ENCODE data around the gene TECTB.
"Not testable (repeated sequence)": the region's sequence is repeated elsewhere in the genome, so short reads cannot be mapped to it uniquely, and the experiment has no call there.

The TECTB gene

DNA sequence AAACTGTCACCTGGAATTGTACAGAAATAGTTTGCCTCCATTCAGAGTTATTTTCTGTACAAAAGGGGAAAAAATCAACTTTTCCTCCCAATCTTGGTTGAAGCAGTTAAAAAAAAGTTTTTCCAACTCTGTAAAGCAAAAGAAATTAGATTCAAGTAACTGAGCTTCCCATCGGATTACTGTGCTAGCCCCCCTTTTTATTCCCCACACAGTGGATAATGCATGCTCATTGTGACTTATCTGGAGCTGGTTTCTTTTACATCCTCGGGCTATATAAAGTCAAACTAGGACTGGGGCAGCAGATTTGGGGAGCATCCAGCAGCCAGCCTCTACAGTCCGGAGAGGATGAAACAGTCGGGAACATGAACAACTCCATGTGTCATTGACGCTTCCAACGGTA lies at the start of gene TECTB:
Gene TECTB, plus strand, starts transcription at position 301 of the 400 bp plus-strand sequence. CDS start 335 bp downstream, outside the sequence.
- no peak for DNase-seq (ENCODE audit: low read depth)

DNA sequence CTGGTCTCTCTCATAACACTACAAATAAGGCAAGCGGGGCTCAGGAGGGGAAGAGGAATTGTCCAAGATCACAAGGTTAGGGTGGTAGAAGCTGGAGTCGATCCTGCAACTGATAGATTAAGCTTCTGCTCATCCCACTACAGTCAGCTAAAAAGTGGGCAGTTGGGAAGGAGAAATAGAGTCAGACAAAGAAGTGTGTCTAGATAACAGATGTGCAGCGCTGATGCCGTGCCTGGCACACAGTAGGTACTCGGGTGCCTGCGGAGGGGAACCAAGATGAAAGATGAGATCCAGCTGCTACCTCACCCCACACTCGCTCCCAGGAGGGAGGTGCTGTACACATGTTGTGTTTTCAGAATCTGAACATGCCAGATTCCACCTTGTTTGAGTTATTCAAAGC lies 48.1 kb upstream of the TECTB start:
- no peak for DNase-seq (ENCODE audit: low read depth)

DNA sequence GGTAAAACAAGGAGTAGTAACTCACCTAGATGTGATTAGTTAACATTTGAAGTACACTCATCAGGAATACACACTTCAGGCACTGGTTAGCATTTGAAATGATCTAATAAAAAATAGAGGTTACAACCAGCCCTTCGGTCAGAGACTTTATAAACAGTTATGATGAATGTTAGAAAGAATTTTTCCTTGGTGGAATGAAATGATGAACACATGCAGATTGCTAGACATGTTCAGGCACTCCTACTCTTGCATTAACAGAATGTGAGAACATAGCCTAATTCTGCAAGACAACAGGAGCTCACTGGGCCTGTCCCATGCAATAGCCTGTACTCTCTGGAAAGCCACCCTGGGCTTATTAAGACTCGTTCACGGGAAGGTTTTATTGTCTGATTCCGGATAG lies 47.3 kb upstream of the TECTB start:
- DNase-seq (ENCODE audit: low read depth), result no peak

DNA sequence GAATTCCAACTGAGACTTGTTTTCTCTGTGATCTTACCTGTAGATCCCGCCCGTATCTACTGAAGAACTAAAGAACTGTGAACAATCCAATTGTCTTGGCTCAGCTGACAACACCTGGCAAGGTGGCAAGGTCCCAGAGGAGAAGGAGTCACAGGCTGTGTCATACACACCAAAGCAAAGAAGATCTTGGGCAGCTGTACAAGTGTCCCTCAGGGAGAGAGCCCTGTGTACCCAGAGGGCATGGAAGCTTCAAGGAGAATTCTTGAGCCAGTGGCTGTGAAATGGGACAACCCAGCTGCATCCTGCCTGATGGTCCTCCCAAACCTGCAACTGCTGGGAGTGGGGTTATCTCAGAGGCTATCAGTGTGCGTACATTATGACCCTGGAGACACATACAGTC lies 46.7 kb upstream of the TECTB start:
- no peak for DNase-seq (ENCODE audit: low read depth)

DNA sequence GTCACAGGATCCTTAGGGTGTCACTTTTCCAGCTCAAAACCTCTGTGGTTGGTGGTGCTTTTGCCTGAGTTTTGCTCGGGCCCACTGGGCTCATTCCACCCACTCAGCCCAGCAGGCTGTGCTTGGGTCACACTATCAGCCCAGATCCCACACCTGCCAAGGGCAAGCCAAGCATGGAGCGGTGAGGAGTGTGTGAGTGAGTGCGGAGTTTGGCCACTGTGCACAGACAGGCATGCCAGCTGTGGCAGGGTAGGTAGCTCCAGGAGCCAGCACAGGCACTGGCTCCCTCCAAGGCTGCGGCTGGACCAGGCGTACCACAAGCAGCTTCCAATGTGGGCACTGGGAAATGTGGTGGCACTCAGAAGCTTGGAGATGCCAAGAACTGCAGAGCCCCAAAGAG lies 43.9 kb upstream of the TECTB start:
- DNase-seq (ENCODE audit: low read depth), result no peak

DNA sequence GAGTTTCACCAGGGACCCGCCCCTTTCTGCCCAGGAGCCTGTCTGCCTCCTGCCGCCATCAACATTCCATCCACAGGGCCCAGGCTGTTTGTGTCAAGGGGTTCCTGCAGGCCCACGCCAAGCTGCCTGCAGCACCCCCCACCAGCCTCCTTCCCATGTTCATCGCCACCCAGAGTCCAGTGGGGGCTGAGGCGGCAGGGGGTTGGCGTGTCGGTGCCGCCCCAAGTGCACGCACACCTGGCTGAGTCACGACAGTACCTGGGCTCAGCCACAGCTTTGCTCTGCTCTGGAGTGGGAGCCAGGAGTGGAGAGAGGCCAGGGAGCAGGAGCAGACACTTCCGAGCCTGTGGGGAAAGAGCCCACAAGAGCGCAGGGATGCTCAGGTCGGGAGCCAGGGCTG lies 42.8 kb upstream of the TECTB start:
- no peak for DNase-seq (ENCODE audit: low read depth)

DNA sequence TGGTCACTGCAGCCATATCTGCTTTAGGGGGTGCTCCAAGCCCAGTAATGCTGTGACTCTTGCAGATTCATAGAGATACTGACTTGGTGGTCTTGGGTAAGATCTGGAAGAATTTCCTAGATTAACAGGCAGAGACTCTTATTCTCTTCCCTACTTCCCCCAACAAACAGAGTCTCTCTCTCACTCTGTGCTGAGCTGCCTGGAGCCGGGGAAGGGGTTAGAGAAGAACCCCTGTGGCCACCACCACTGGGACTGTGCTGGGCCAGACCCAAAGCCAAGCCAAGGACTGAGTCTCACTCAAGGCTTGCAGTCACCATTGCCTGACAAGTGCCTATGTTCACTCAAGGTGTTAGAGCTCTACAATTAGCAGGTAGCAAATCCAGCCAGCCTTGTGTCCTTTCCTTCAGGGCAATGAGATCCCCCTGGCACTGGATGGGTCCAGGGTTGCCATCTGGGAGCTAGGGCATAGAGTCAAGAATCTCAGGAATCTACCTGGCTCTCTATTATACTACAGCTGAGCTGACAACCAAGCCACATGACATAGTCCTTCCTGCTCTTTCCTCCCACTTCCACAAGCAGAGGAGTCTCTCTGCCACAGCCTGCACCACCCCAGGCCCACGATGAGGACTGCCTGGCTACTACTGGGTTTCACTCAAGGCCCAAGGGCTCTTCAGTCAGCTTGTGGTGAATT lies 41.4 kb upstream of the TECTB start:
- no peak for DNase-seq (ENCODE audit: low read depth)

DNA sequence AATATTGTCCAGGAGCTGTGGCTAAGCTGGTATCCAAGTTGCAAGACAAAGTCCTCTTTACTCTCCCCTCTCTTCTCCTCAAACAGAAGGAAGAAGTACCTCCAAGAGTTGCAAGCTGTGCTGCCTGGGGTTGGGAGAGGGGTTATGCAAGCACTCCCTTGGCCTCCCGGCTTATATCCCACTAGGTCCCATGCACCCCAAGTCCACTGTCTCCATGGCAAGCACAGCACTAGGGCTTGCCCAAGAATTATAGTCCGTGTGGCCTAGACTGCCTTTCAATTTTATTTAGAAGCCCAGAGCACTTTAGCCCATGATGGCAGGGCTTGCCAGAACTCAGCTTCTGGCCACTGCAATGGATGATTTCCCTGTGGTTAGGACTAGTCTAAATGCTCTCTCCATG lies 40.4 kb upstream of the TECTB start:
- no peak for DNase-seq (ENCODE audit: low read depth)

DNA sequence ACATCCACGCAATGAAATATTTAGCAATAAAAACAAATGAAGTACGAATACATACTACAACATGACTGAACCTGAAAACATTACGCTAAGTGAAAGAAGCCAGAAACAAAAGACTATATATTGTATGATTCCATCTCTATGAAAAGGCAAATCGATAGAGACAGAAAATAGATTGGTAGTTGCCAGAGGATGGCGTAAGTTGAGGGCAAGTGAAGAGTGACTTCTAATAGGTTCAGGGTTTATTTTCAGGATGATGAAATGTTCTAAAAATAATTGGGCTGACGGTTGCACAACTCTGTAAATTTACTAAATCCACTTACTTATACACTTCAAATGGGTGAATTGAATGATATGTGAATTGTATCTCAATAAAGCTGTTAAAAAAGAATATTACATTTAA lies 39.5 kb upstream of the TECTB start:
- no peak for DNase-seq (ENCODE audit: low read depth)

DNA sequence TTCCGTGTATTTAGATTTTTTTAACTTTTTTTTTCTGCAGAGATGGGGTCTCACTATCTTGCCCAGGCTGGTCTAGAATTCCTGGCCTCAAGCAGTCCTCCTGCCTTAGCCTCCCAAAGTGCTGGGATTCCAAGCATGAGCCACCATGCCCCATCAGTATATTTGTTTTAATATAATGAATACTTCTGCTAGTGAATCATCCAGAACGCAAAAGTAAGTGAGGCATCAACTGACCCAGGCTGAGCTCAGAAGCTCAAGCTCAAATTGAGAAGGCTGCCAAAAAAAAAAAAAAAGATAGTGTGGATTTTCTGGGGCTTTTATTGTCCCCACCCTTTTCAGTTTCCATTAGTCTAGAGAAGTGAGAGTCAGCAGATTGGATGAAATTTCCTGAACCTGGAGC lies 39.0 kb upstream of the TECTB start:
- DNase-seq (ENCODE audit: low read depth), result no peak

DNA sequence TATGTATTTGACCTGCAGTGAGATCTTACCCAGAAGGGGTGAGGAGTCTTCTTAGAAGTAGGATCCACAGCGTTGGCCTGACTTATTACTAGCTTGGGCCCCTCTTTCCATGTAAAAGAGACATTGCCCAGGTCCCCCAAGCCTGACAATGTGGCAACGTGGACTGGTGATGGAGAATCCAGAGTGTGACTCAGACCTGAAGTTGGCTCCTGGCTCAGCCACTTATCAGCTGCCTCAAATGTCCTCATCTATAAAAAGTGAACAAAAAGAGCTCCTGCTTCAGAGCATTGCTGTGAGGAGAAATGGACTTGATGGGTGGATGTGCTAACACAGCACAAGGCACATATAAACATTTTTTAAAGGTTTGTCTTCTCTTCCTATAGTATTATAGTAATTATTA lies 35.4 kb upstream of the TECTB start:
- no peak for DNase-seq (ENCODE audit: low read depth)

DNA sequence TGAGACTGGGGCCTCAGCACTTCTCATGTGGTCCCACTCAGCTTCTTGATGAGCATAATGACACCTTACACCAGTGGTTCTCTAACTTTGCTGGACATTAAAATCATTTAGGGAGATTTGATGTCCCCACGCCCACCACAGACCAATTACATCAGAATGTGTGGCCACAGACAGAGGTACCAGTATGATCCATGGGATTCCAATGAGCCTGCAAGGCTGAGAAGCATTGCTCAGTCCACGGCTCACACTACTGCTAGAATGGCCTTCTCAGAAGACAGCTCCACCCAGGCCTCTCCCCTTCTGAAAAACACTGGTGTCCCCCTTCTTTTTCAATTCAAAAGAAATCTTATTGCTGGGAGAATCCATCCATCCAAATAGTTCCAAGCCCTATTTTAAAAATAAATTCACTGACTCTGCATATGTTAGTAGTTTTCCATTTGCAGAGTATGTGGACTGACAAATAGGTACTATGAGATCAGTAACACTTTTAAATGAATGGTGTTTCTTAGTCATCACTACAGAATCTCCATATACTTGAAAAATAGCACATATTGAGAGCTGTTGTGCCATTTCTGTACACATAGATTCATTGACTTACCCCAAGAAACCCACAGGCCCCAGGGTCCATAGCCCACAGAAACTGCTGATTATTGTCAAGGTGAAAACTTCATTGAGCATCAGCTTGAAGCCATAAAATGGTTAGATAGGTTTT lies 34.5 kb upstream of the TECTB start:
- no peak for DNase-seq (ENCODE audit: low read depth)

DNA sequence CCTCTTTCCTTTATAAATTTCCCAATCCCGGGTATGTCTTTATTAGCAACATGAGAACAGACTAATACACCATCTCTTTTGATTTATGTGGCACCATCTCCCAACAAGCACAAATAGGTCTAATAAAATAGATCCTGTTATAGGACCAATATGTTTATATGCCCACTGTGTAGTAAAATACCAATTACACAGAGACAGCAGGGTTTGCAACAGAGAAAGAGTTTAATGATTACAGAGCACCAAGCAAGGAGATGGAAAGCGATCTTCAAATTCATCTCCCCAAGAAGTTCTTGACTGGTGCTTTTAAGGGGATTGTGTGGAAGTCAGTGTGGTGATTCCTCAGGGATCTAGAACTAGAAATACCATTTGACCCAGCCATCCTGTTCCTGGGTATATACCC lies 33.5 kb upstream of the TECTB start:
- no peak for DNase-seq (ENCODE audit: low read depth)

DNA sequence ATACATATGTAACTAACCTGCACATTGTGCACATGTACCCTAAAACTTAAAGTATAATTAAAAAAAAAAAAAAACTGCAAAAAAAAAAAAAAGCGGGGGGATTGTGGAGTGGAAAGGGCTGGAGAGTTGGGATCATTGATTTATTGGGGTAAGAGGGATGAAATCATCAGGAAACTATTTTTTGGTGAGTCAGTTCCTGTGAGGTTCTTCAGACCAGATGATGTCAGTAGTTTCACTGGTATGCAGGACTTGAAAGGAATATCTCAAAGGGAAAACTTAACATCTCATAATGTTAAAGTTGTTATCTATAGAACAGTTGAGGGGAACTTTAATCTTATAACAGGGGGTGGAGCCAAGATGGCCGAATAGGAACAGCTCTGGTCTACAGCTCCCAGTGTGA lies 32.6 kb upstream of the TECTB start:
- DNase-seq (ENCODE audit: low read depth), result peak; percentile 61

DNA sequence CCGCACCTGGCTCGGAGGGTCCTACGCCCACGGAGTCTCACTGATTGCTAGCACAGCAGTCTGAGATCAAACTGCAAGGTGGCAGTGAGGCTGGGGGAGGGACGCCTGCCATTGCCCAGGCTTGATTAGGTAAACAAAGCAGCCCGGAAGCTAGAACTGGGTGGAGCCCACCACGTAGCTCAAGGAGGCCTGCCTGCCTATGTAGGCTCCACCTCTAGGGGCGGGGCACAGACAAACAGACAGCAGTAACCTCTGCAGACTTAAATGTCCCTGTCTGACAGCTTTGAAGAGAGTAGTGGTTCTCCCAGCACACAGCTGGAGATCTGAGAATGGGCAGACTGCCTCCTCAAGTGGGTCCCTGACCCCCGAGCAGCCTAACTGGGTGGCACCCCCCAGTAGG lies 32.0 kb upstream of the TECTB start:
- DNase-seq (ENCODE audit: low read depth), result not testable (repeated sequence)

DNA sequence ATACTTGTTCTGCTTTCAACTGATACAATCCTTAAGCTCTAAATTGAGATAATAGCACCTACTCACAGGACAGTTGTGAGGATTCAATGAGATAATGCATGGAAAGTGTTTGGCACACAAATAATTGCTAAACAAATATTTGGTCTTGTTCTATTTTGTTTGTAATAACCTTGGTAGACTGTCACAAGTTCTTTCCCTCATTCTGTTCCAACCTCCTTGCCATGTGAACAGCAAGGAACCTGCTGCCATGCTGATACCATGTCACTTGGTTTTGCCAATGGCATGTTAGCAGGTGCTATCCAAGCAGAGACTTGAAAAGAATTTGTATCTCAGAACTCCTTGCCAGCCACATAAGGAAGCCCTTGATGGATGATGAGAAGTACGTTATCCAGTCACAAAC lies 24.8 kb upstream of the TECTB start:
- no peak for DNase-seq (ENCODE audit: low read depth)

DNA sequence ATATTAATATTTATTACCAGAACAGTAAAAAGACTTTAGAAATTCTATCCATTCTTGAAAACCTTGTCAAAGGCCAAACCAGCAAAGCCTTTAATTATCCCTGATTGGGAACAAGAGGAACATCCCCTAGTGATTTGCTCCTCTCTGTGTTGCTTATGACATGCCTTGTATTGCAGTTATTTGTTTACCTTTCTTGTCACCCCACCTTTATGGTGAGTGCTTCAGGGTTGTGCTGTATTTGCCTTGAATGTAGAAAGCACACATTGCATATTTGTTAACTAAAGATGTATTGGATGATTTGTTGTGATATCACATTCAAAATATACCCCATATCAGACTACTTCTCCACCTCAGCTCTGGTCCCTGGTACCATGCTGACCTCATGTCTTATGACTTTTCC lies 23.5 kb upstream of the TECTB start:
- no peak for DNase-seq (ENCODE audit: low read depth)

DNA sequence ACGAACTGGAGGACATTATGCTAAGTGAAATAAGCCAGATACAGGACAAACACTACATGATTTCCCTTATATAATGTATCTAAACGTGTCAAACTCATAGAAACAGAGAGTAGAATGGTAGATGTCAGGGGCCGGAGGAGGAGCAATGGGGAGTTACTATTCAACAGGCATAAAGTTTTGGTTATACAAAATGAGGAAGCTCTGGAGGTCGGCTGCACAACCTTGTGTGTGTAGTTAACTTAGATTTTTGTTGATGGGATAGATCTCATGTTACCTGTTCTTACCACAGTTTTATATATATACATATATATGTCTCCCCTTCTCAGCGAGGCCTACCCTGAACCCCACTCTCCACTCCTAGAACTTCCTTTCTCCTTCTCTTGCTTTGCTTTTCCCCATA lies 22.4 kb upstream of the TECTB start:
- no peak for DNase-seq (ENCODE audit: low read depth)

DNA sequence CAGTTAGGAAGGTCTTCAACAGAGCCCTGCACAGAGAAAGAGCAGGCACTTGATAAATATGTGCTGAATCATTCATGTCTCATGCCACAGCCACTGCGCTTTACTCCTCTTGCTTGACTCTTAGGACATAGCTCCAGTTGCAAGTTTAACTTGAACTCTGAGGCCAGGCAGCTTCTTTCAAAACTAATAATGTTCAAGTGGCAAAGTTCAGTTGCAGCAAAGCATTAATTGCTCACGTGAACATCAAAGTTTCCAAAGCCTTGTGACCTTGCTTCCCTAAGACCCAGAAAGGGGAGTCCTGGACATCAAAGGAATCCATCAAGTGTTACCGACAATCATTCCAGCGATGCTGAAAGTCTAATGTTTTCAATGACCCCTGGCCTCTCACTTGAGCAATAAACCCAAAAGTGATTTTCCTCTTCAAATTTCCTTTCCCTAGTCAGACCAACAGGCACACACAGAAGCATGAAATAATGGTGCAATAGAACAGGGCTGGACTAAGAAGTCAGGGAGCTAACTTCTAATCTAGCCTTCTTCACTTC lies 21.8 kb upstream of the TECTB start:
- no peak for DNase-seq (ENCODE audit: low read depth)

DNA sequence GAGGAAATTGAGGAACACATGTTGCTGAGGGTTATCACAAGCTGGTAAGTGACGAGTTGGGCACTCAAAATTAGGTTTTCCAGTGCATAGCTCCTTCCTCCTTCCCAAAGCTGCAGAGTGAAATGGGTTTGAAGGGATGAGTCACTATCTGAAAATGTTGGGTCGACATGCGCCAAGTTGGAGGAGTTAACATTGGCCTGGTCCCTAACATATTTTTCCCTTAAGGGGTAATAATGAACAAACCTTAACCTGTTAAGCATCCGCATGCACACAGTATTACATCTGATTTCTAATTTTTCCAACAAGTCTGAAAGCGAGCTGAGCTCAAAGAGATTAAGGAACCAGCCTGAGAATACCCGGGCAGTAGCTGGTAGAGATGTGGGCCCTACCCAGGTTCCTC lies 20.7 kb upstream of the TECTB start:
- no peak for DNase-seq (ENCODE audit: low read depth)

DNA sequence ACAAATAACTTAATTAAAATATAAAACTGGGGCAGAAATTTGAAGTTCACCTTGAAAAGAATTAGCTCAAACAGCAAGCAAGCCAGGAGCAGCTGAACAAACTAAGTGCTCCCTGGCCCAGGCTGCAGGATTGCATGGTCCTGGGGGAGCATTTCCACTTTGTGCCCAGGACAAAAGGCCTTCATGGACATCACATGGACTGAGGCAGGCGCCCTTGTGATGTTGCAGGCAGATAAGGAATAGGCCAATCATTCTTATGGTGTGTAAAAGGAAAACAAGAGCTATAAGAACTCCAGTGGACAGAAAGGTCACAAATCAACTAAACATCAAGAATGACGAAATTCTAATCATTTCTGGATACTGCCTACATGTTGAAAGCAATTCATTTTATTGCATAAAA lies 17.5 kb upstream of the TECTB start:
- DNase-seq (ENCODE audit: low read depth), result no peak

DNA sequence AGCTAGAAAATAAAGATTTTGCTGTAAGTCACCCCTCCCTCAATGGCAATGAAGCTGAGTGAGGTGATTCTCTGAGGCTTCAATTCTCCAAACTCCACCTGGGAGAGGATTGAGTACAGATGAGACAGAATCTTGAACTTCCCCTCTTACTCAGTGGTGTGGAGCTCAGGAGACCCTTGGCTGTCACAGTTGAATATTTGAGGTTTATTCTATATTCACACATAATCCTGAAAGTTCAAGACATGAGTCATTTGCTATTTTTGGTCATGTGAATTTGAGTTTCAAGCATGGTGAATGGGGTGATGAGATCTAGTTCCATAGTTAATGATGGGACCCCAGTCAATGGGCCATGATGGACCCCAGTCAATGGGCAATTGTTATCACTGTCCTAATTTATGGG lies 13.9 kb upstream of the TECTB start:
- no peak for DNase-seq (ENCODE audit: low read depth)

DNA sequence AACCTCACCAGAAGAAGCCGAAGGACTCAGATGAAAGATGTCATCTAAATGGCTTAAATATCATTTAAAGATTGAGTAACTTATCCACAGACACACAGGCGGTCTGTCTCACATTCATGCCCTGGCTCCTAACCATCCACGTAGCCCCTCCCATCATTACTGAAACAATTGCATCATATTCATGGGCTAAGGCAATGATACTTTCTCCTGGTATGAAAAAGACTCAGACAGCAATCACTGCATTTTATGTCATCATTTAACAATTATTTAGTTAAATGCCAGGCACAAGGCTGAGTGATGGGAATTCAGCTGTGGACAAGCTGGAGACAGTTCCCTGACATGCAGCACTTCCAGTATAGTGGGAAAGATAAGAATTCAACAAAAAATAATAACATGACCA lies 11.2 kb upstream of the TECTB start:
- DNase-seq (ENCODE audit: low read depth), result no peak

DNA sequence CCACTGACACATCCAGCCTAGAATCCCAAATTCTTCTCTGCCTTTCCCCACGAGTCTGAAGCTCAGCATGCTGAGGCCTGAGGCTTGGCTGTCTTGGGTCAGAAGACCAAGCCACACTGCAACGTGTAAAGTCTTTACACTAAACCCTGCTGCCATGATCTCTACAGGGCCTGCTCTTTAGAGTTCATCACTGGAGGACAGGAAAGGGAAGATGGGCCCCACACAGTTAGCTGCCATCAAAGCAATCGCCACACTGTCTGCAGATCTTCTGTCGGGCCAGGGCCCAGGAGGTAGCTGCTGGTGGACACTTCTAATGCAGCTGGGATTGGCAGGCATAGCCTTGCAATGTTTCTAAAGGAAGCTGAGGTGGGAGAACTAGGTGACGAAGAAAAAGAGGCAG lies 8.4 kb upstream of the TECTB start:
- DNase-seq (ENCODE audit: low read depth), result no peak

Data from HS-5 (cell line).